GM21825 (cell line): ENCODE measurements around the gene ZCCHC24.
"Not testable (repeated sequence)": the region's sequence is repeated elsewhere in the genome, so short reads cannot be mapped to it uniquely, and the experiment has no call there.

ENCODE experiments used
- ATAC-seq: cut with Tn5 transposase; IDR thresholded peaks from one replicate; pipeline ENCODE4 v1.9.1; 2021; ENCODE audit warnings: mild to moderate bottlenecking, moderate library complexity; ENCODE audit not compliant: unreplicated experiment

The ZCCHC24 gene

GRCh38 chr10:79447911-79448731, 2.7 kb upstream of the ZCCHC24 start:
- ATAC-seq: no peak

- ATAC-seq: not testable (repeated sequence)
These were observed 1.8 kb upstream of the ZCCHC24 start for GRCh38 chr10:79447249-79447648.

GRCh38 chr10:79446758-79447084, 1.3 kb upstream of the ZCCHC24 start:
- ATAC-seq: no peak

GRCh38 chr10:79445977-79446757, 743 bp upstream of the ZCCHC24 start:
- peak; percentile 2 for ATAC-seq

- peak; percentile 17 for ATAC-seq
These were observed 965 bp downstream of the ZCCHC24 start for GRCh38 chr10:79444199-79445119.

DNA sequence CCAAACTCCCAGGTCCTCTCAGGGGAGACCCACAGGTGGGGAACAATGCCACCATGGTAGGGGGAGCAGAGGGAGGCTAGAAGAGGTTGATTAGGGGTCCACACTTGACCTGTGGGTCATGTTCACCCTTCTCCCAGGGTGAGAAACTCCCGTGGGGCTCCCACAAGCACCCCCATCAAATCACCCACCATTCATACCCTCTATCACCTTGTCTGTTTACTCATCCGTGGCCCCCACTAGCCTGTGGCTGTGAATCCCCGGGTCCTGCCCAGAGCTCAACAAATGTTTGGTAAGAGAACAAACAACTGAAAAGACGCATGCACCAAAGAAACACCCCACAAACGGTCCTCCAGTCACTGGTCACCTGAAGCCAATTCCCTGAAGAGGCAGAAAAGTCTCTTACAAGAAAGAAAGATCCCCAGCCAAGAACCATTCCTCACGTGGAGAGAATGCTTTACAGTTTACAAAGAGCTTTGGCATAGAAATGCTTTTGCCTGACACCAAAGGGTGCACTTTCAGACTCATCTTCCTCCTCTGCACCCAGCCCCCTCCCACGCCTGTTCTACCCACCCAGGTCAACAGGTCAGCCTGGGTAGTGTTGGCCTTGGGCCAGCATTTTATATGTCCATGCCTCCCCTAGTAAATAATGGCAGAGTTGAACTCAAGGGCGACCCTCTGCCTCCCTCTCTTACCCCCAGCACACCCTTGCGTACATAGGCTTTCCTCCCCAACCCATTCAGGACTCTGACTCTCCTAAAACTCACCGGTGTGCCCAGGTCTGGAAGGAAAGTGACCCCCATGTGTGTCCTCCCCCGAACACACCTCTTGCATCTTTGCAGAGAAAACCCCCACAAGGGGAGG, 1.9 kb downstream of the ZCCHC24 start:
- ATAC-seq: no peak

DNA sequence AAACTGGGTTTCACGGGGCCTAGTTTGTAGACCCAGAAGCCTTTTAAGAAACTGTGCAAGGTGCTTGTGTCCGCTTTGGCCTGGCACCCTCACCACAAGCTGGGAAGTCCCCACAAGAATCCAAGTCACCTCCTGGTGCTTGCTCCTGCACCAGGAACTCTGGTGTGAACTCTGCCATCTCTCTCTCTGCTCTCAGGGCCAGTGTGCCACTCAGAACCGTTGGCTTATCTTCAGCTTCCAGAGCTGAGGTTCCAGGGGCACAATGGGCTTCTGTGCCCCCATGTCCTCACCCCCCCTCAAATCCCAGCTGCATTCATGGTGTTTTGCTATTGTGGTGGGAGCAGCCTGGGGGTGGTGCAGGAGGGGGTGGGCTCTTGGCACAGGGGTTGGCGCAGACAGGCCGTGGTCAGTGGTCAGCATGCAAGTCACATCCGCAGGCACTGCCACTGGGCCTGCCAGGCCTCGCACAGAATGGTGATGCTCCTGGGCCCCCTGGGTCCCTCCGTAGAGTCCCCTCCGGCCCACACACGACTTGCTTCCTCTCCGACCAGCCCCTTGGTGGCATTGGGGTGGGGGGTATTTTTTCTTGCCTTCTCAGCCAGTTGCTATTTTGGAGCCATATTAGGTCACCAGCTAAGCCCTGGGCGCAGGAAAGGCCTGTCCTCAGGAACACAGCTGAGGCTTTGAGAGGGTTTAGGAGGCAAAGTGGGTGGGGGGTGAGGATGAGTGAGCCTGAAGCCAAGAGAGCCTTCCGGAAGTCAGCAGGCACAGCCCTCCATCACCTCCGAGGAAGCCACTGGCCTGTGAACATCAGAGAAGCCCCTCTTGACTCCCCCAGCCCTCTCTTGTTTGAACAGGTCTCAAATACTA, 3.0 kb downstream of the ZCCHC24 start:
- no peak for ATAC-seq

GRCh38 chr10:79441433-79441832, 4.0 kb downstream of the ZCCHC24 start:
- ATAC-seq: no peak

- no peak for ATAC-seq
These were observed 5.1 kb downstream of the ZCCHC24 start for GRCh38 chr10:79440281-79440680.

DNA sequence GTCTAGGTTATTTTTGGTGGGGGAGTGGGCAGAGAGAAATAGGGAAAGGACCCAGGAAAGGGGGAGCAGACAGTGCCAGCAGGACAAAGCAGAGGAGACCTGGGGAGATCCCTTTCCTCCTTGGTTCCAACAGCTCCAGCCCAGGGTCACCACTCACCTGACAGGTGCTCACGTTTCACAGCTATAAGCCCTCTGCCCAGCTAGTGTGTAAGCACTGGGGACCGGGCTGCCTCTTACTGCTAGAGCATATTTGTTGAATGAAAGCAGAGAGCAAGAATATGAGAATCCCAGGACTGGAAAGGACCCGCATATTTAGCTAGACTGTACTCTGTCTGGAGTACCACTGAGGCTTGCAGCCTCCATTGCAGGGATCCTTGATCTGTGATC, 6.7 kb downstream of the ZCCHC24 start:
- ATAC-seq: no peak

DNA sequence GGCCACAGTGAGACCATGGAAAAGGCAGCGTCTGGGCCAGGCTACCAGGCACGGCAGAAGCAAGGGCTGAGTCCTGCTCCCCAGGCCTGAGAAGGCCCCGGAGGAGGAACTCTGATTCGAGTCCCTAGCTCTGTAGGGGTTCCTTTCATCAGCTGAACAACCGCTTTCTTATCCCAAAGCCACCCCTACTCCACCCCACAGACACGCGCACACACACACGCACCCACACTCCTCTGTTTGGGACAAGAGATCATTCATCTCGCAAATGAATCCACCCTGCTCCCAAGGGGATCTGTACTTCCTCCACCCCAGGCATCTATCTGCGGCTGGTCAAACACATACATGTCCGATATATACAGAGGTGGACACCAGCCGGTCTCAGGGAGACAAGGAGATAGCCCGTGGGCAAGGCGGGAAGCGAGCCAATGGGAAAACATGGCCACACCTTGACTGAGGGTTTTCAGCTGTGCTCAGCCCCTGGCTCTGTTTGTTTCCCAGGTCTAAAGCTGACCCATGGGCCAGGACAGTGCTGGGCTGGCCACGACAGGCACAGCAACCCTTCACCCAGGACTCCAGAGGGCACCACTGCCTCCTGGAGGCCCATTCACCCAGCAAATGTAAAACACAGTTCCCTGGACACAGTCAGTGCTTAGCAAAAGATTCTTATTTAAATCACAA, 7.3 kb downstream of the ZCCHC24 start:
- no peak for ATAC-seq

- ATAC-seq: no peak
These were observed 8.2 kb downstream of the ZCCHC24 start for GRCh38 chr10:79437111-79437814.

DNA sequence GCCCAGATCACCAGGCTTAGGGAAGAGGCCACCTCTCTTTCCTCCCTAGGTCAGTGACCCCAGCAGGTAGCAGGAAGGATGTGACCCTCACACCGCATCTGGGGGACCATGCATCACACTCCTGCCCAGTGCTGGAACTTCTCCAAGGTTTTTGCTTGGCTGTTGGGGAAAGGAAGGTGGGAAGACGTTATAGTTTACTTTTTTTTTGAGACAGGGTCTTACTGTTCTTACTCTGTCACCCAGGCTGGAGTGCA, 8.6 kb downstream of the ZCCHC24 start:
- no peak for ATAC-seq

DNA sequence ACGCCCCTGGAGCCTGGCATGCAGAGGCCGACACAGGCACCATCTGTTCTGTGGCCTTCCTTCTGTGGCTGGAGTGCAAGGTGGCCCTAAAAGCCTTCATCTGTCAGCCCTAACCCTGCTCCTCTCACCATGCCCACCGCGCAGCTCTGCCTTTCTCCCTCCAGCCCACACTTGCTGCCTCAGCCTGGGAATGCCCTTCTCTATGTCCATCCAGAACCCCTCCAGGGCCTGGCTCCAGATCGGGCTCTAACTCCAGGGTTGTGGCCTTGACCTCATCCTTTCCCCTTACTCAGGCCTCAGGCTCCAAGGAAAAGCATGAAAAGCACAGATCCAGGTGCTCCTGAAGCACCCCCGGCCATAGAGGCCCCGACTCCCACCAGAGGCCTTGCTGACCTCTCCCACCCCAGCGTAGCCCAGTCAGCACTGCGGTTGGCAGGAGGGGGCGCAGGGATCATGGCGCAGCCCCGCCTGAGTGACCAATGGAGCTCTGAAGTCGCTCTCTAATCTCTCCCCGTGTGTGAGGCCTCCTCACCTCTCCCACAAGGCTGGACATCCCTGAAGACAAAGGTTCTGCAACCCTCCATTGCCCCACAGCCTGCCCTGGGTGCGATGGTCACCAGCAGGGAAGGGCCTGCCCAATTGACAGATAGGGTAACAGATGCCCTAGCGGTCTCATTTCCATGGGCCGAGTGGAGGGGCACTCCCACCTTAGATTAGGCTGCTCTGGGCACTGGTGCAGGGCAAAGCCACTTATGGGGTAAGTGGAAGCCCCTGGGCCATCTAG, 9.2 kb downstream of the ZCCHC24 start:
- no peak for ATAC-seq

GRCh38 chr10:79435271-79436065, 10.0 kb downstream of the ZCCHC24 start:
- no peak for ATAC-seq

GRCh38 chr10:79434821-79435251, 10.6 kb downstream of the ZCCHC24 start:
- ATAC-seq: no peak

GRCh38 chr10:79434223-79434687, 11.2 kb downstream of the ZCCHC24 start:
- ATAC-seq: no peak
